Measurements from ENCODE around the gene LRRC28. TPM values are rescaled to one million over a fixed set of nuclear protein-coding genes. Genes with fewer than 3 reads are reported as not detected.
"Not testable (repeated sequence)": the region's sequence is repeated elsewhere in the genome, so short reads cannot be mapped to it uniquely, and the experiment has no call there.

The LRRC28 gene
- total and polyA plus RNA-seq, 4 donors = 7.7 to 66.1 (median 13.0) TPM

DNA sequence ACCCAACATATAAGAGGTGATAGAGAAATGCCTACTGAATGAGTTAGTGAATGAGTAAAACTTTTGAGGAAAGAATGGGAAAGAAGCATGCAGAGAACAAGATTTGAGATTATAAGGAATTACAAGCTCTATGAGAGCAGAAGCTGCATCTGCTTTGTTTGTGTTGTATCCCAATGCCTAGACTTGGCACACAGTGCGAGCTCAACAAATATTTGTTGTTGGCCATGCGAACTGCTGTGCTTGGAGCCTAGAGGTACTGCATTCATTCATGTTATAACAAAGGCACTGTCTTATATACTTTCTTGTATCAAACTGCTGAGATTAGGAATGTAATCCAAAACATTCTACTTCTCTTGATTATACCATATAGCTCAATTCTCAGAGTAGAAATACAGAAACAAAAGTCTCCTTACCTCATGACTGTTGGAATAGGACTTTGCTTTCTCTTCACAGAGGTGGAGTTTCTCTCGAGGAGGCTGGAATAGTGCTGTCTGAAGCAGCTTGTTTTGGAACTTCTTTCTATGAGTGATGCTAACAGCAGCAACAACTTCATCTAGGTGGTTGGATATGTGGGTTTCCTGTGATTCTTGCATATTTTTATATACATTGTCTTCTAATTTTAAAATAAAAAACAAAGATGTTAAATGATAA lies 23.0 kb upstream of the LRRC28 start:
- Histone ChIP-seq H3K27me3 (ENCODE audit: control insufficient read depth in 3 of 3, insufficient read depth in 3 of 3, low read length in 2 of 3) (no peaks in the 10 kb centered on the region), H3K9me3 (ENCODE audit: control insufficient read depth in 4 of 4, insufficient read depth in 3 of 4, low read length in 3 of 4) (no peaks in the 10 kb centered on the region), H3K4me1 (ENCODE audit: control insufficient read depth in 5 of 5, insufficient read depth in 5 of 5, low read length in 5 of 5) (no peaks in the 10 kb centered on the region), H3K9ac (ENCODE audit: insufficient read depth in 1 of 2, low read length in 2 of 2) (no peak overlapping the region), H3K4me3 (no peak overlapping the region), H3K27ac (ENCODE audit: low read depth in 1 of 2, low read length in 1 of 2) (no peak overlapping the region), H3K36me3 (ENCODE audit: control insufficient read depth in 4 of 4, insufficient read depth in 4 of 4, low read length in 4 of 4) (peaks cover 4 to 28% (median 18%) of the 10 kb centered on the region in 4 donors)
- DNase-seq (no peak), ATAC-seq (ENCODE audit: insufficient read depth, low FRiP score) (no peak)
- TF ChIP-seq, protein P1, sequence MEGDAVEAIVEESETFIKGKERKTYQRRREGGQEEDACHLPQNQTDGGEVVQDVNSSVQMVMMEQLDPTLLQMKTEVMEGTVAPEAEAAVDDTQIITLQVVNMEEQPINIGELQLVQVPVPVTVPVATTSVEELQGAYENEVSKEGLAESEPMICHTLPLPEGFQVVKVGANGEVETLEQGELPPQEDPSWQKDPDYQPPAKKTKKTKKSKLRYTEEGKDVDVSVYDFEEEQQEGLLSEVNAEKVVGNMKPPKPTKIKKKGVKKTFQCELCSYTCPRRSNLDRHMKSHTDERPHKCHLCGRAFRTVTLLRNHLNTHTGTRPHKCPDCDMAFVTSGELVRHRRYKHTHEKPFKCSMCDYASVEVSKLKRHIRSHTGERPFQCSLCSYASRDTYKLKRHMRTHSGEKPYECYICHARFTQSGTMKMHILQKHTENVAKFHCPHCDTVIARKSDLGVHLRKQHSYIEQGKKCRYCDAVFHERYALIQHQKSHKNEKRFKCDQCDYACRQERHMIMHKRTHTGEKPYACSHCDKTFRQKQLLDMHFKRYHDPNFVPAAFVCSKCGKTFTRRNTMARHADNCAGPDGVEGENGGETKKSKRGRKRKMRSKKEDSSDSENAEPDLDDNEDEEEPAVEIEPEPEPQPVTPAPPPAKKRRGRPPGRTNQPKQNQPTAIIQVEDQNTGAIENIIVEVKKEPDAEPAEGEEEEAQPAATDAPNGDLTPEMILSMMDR (IDR thresholded peaks at IDR 0.05; ENCODE audit: control extremely low read depth, extremely low read depth) = no peak
- WGBS, 2 donors = 93 to 95% methylated on average over 3 of the region's 3 CpGs

DNA sequence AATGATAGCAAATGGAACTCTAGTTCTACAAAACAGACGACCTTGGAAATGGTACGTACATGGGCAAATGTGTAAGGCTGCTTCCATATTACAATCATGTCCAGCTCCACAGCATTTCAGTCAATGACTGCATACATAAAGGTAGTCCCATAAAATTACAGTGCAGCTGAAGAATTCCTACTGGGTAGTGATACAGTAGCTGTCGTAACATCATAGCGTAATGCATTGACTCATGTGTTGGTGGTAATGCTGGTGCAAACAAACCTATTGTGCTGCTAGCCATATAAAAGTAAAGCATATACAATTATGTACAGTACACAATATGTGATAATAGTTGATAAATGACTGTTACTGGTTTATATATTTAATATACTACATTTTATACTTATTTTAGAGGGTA lies 20.4 kb upstream of the LRRC28 start:
- peaks cover 5 to 22% (median 15%) of the 10 kb centered on the region in 4 donors for H3K36me3 ChIP-seq (ENCODE audit: control insufficient read depth in 4 of 4, insufficient read depth in 4 of 4, low read length in 4 of 4)
- TF ChIP-seq, protein P1 (IDR thresholded peaks at IDR 0.05; ENCODE audit: control extremely low read depth, extremely low read depth) = no peak
- no peak overlapping the region for H3K9ac ChIP-seq (ENCODE audit: insufficient read depth in 1 of 2, low read length in 2 of 2)
- ATAC-seq (ENCODE audit: insufficient read depth, low FRiP score) (no peak), DNase-seq (no peak)
- no peak overlapping the region for H3K4me3 ChIP-seq
- H3K4me1 ChIP-seq (ENCODE audit: control insufficient read depth in 5 of 5, insufficient read depth in 5 of 5, low read length in 5 of 5) = no peaks in the 10 kb centered on the region
- H3K9me3 ChIP-seq (ENCODE audit: control insufficient read depth in 4 of 4, insufficient read depth in 3 of 4, low read length in 3 of 4) = no peaks in the 10 kb centered on the region
- H3K27me3 ChIP-seq (ENCODE audit: control insufficient read depth in 3 of 3, insufficient read depth in 3 of 3, low read length in 2 of 3) = no peaks in the 10 kb centered on the region
- no peak overlapping the region for H3K27ac ChIP-seq (ENCODE audit: low read depth in 1 of 2, low read length in 1 of 2)
- WGBS, 2 donors = 93 to 98% methylated on average over 4 of the region's 4 CpGs

- Histone ChIP-seq H3K27ac (ENCODE audit: low read depth in 1 of 2, low read length in 1 of 2) (no peak overlapping the region), H3K4me3 (no peak overlapping the region), H3K9me3 (ENCODE audit: control insufficient read depth in 4 of 4, insufficient read depth in 3 of 4, low read length in 3 of 4) (no peaks in the 10 kb centered on the region), H3K4me1 (ENCODE audit: control insufficient read depth in 5 of 5, insufficient read depth in 5 of 5, low read length in 5 of 5) (no peaks in the 10 kb centered on the region), H3K9ac (ENCODE audit: insufficient read depth in 1 of 2, low read length in 2 of 2) (no peak overlapping the region), H3K27me3 (ENCODE audit: control insufficient read depth in 3 of 3, insufficient read depth in 3 of 3, low read length in 2 of 3) (no peaks in the 10 kb centered on the region), H3K36me3 (ENCODE audit: control insufficient read depth in 4 of 4, insufficient read depth in 4 of 4, low read length in 4 of 4) (peaks cover 4 to 22% (median 11%) of the 10 kb centered on the region in 4 donors)
- ATAC-seq (ENCODE audit: insufficient read depth, low FRiP score) (no peak), DNase-seq (no peak)
- TF ChIP-seq, protein P1 (IDR thresholded peaks at IDR 0.05; ENCODE audit: control extremely low read depth, extremely low read depth) = no peak
- WGBS, 2 donors = 98 to 100% methylated on average over 2 of the region's 2 CpGs
Observed at GRCh38 chr15:99232740-99233139, 18.5 kb upstream of the LRRC28 start.

- not testable (repeated sequence) for DNase-seq; ATAC-seq (ENCODE audit: insufficient read depth, low FRiP score); H3K27ac ChIP-seq (ENCODE audit: low read depth in 1 of 2, low read length in 1 of 2); H3K4me3 ChIP-seq; H3K27me3 ChIP-seq (ENCODE audit: control insufficient read depth in 3 of 3, insufficient read depth in 3 of 3, low read length in 2 of 3); H3K9ac ChIP-seq (ENCODE audit: insufficient read depth in 1 of 2, low read length in 2 of 2); H3K9me3 ChIP-seq (ENCODE audit: control insufficient read depth in 4 of 4, insufficient read depth in 3 of 4, low read length in 3 of 4); H3K4me1 ChIP-seq (ENCODE audit: control insufficient read depth in 5 of 5, insufficient read depth in 5 of 5, low read length in 5 of 5)
- 93 to 98% methylated on average over 6 of the region's 6 CpGs for WGBS, 2 donors
- peaks cover 0 to 24% (median 5%) of the 10 kb centered on the region in 4 donors for H3K36me3 ChIP-seq (ENCODE audit: control insufficient read depth in 4 of 4, insufficient read depth in 4 of 4, low read length in 4 of 4)
Observed at GRCh38 chr15:99234160-99234559, 17.1 kb upstream of the LRRC28 start.
